Measurements from ENCODE around the gene VSNL1. TPM values are rescaled to one million over a fixed set of nuclear protein-coding genes. Genes with fewer than 3 reads are reported as not detected.

The VSNL1 gene
- total and polyA plus RNA-seq, 2 experiments from 2014 or later = 102 to 112 TPM

DNA sequence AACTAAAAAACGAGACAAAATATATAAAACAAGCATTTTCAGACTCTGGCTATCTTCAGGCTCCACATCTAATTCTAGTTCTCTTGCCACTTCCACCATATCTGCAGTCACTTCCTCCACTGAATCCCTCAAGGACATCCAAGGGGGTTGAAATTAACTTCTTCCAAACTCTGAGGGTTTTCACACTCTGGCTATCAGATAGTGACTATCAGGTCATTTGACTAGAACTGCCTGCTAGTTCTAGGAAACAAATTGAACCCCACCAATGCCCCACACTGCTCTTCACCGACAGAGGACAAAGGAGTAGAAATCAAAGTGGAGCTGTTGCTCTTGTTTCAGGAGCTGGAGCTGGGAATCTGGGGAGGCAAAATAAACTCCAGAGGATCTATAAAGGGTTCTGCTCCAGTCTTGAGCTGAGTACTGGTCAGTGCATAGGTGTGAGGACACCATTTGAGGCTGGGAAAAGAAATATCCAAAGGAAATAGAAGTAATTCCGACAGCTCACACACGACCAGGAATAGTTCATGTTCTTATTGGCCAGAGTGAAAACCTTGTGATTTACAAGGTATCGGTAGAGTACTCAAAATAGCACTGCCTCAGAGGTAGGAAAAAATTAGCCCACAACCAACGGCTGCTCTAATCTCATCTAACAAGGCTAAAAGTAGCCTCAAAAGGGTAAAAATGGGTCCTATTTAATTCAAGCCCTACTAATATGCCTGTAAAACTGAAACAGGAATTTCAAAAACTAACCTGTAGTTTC is 141.8 kb downstream of the VSNL1 start (continued):
- TF ChIP-seq, protein P1, sequence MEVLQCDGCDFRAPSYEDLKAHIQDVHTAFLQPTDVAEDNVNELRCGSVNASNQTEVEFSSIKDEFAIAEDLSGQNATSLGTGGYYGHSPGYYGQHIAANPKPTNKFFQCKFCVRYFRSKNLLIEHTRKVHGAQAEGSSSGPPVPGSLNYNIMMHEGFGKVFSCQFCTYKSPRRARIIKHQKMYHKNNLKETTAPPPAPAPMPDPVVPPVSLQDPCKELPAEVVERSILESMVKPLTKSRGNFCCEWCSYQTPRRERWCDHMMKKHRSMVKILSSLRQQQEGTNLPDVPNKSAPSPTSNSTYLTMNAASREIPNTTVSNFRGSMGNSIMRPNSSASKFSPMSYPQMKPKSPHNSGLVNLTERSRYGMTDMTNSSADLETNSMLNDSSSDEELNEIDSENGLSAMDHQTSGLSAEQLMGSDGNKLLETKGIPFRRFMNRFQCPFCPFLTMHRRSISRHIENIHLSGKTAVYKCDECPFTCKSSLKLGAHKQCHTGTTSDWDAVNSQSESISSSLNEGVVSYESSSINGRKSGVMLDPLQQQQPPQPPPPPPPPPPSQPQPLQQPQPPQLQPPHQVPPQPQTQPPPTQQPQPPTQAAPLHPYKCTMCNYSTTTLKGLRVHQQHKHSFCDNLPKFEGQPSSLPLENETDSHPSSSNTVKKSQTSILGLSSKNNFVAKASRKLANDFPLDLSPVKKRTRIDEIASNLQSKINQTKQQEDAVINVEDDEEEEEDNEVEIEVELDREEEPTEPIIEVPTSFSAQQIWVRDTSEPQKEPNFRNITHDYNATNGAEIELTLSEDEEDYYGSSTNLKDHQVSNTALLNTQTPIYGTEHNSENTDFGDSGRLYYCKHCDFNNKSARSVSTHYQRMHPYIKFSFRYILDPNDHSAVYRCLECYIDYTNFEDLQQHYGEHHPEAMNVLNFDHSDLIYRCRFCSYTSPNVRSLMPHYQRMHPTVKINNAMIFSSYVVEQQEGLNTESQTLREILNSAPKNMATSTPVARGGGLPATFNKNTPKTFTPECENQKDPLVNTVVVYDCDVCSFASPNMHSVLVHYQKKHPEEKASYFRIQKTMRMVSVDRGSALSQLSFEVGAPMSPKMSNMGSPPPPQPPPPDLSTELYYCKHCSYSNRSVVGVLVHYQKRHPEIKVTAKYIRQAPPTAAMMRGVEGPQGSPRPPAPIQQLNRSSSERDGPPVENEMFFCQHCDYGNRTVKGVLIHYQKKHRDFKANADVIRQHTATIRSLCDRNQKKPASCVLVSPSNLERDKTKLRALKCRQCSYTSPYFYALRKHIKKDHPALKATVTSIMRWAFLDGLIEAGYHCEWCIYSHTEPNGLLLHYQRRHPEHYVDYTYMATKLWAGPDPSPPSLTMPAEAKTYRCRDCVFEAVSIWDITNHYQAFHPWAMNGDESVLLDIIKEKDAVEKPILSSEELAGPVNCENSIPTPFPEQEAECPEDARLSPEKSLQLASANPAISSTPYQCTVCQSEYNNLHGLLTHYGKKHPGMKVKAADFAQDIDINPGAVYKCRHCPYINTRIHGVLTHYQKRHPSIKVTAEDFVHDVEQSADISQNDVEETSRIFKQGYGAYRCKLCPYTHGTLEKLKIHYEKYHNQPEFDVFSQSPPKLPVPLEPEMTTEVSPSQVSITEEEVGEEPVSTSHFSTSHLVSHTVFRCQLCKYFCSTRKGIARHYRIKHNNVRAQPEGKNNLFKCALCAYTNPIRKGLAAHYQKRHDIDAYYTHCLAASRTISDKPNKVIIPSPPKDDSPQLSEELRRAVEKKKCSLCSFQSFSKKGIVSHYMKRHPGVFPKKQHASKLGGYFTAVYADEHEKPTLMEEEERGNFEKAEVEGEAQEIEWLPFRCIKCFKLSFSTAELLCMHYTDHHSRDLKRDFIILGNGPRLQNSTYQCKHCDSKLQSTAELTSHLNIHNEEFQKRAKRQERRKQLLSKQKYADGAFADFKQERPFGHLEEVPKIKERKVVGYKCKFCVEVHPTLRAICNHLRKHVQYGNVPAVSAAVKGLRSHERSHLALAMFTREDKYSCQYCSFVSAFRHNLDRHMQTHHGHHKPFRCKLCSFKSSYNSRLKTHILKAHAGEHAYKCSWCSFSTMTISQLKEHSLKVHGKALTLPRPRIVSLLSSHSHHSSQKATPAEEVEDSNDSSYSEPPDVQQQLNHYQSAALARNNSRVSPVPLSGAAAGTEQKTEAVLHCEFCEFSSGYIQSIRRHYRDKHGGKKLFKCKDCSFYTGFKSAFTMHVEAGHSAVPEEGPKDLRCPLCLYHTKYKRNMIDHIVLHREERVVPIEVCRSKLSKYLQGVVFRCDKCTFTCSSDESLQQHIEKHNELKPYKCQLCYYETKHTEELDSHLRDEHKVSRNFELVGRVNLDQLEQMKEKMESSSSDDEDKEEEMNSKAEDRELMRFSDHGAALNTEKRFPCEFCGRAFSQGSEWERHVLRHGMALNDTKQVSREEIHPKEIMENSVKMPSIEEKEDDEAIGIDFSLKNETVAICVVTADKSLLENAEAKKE (CRISPR knock-in tag; IDR thresholded peaks at IDR 0.05) = no peak
- no peak for TF ChIP-seq EZH2 (IDR thresholded peaks at IDR 0.05; ENCODE audit: low read depth, unreplicated experiment)
- TF ChIP-seq CREB1 (CRISPR knock-in tag; IDR thresholded peaks at IDR 0.05; ENCODE audit: low read depth) = no peak
- no peak for TF ChIP-seq EZH2phosphoT487 (IDR thresholded peaks at IDR 0.05; ENCODE audit: unreplicated experiment)
- TF ChIP-seq JUNB (IDR thresholded peaks at IDR 0.05; ENCODE audit: unreplicated experiment) = no peak
- TF ChIP-seq POLR2AphosphoS5 (IDR thresholded peaks at IDR 0.05; ENCODE audit: low read depth) = no peak
- no peak for TF ChIP-seq ZNF331 (CRISPR knock-in tag; IDR thresholded peaks at IDR 0.05; ENCODE audit: low read depth)
- no peak for TF ChIP-seq ZNF114 (CRISPR knock-in tag; IDR thresholded peaks at IDR 0.05)

GRCh38 chr2:17683981-17684380 is 143.5 kb downstream of the VSNL1 start:
- H3K27ac ChIP-seq (ENCODE audit: low read depth) = no peak overlapping the region
- H3K79me2 ChIP-seq (replicated peaks; ENCODE audit: insufficient read depth) = no peaks in the 10 kb centered on the region
- Mint-ChIP-seq H3K4me1 (no peaks in the 10 kb centered on the region), H3K27me3 (ENCODE audit: insufficient read depth, low read depth, poor library complexity) (no peaks in the 10 kb centered on the region), H3K36me3 (ENCODE audit: low read depth) (peaks cover 53% of the 10 kb centered on the region), H3K27ac (no peak overlapping the region), H3K4me3 (no peak overlapping the region), H3K9me3 (no peaks in the 10 kb centered on the region)
- ATAC-seq = no peak
- H3K4me2 ChIP-seq = no peak overlapping the region
- no peaks in the 10 kb centered on the region; the same call in 1 of the 2 replicates for H4K20me1 ChIP-seq (replicated peaks; ENCODE audit: insufficient read depth)
- no peaks in the 10 kb centered on the region for H3K27me3 ChIP-seq (ENCODE audit: insufficient read depth)
- DNase-seq (ENCODE audit: low spot score) = no peak
- peaks cover 17% of the 10 kb centered on the region; the same call in 1 of the 2 replicates for H3K36me3 ChIP-seq (ENCODE audit: insufficient read depth)
- H3F3A ChIP-seq (replicated peaks; ENCODE audit: low read depth) = no peaks in the 10 kb centered on the region
- no peak overlapping the region for H2AFZ ChIP-seq
- H3K9me2 ChIP-seq (ENCODE audit: insufficient read depth) = no peaks in the 10 kb centered on the region
- no peak overlapping the region for H3K4me3 ChIP-seq
- H3K4me1 ChIP-seq (ENCODE audit: insufficient read depth) = no peaks in the 10 kb centered on the region
- TF ChIP-seq ZNF114 (CRISPR knock-in tag; IDR thresholded peaks at IDR 0.05) = no peak
- TF ChIP-seq EZH2 (IDR thresholded peaks at IDR 0.05; ENCODE audit: low read depth, unreplicated experiment) = no peak
- no peak for TF ChIP-seq POLR2AphosphoS5 (IDR thresholded peaks at IDR 0.05; ENCODE audit: low read depth)
- no peak for TF ChIP-seq NANOG (IDR thresholded peaks at IDR 0.05; ENCODE audit: borderline replicate concordance)
- no peak for TF ChIP-seq ETS1 (IDR thresholded peaks at IDR 0.05)
- no peak for TF ChIP-seq EZH2phosphoT487 (IDR thresholded peaks at IDR 0.05; ENCODE audit: unreplicated experiment)

Data from GM23338 (cell line).